CD4-positive, alpha-beta T cell (primary cell): Measurements from ENCODE around the gene CADM1. TPM values are rescaled to one million over a fixed set of nuclear protein-coding genes. Genes with fewer than 3 reads are reported as not detected.

Experiments used
- ATAC-seq: fragments of 200-7000 bp; cut with Tn5 transposase; one replicate; pipeline ENCODE4 v1.10.0; 2022; ENCODE audit warnings: mild to moderate bottlenecking; ENCODE audit not compliant: poor library complexity
- CTCF ChIA-PET: fragments of 350-600 bp; sonication (Branson Sonifier 250); formaldehyde crosslinking; loops from one replicate; lab custom pipeline; 2021; ENCODE audit warnings: antibody characterized with exemption, inconsistent platforms; lab: Charles Lee
- POLR2A ChIA-PET: fragments of 350-600 bp; sonication (Branson Sonifier 250); formaldehyde crosslinking; loops from one replicate; lab custom pipeline; 2021; ENCODE audit warnings: antibody characterized with exemption, inconsistent platforms; lab: Charles Lee
- DNase-seq, 14 experiments: peaks; one replicate each; pipeline ENCODE4 v3.0.0-alpha.2; 2013 to 2020; ENCODE audit warnings: mixed read lengths in 2 of 14
- H3K27ac ChIP-seq, 2 donors: one replicate each; pipeline versions ENCODE4 v1.5.1 to v1.7.0; 2013; ENCODE audit warnings: low read length in 2 of 2, low read depth in 1 of 2, mild to moderate bottlenecking in 1 of 2
- H3K27me3 ChIP-seq, 2 experiments: 1 replicate in 1 of 2; 2 replicates in 1 of 2; pipeline versions ENCODE4 v1.6.1 to v1.7.0; 2013; ENCODE audit warnings: low read length in 2 of 2, control low read depth in 1 of 2, mild to moderate bottlenecking in 1 of 2, moderate library complexity in 1 of 2; ENCODE audit not compliant: insufficient read depth in 2 of 2, control insufficient read depth in 1 of 2
- H3K36me3 ChIP-seq: one replicate; pipeline ENCODE4 v1.6.1; 2013; ENCODE audit warnings: low read length, control low read depth; ENCODE audit not compliant: insufficient read depth
- H3K4me1 ChIP-seq: one replicate; pipeline ENCODE4 v1.6.1; 2013; ENCODE audit warnings: low read length, control low read depth; ENCODE audit not compliant: insufficient read depth
- H3K4me3 ChIP-seq: one replicate; pipeline ENCODE4 v1.5.1; 2013; ENCODE audit warnings: mild to moderate bottlenecking, low read length, moderate library complexity
- H3K9me3 ChIP-seq, 2 experiments: 1 replicate in 1 of 2; 2 replicates in 1 of 2; pipeline versions ENCODE4 v1.6.1 to v1.7.0; 2013; ENCODE audit warnings: low read length in 2 of 2, mild to moderate bottlenecking in 2 of 2, control low read depth in 1 of 2, moderate library complexity in 1 of 2; ENCODE audit not compliant: control insufficient read depth in 1 of 2, insufficient read depth in 1 of 2
- H3K27ac Mint-ChIP-seq: one replicate; pipeline ENCODE4 v1.8.0; 2020; ENCODE audit warnings: mixed read lengths
- H3K27me3 Mint-ChIP-seq: one replicate; pipeline ENCODE4 v1.8.0; 2021; ENCODE audit warnings: mixed read lengths
- H3K36me3 Mint-ChIP-seq: one replicate; pipeline ENCODE4 v1.8.0; 2021; ENCODE audit warnings: low read depth, mixed read lengths
- H3K4me1 Mint-ChIP-seq: one replicate; pipeline ENCODE4 v1.8.0; 2021; ENCODE audit warnings: low read depth, mixed read lengths
- H3K4me3 Mint-ChIP-seq: one replicate; pipeline ENCODE4 v1.8.0; 2020; ENCODE audit warnings: mild to moderate bottlenecking, mixed read lengths
- H3K9me3 Mint-ChIP-seq: one replicate; pipeline ENCODE4 v1.8.0; 2020; ENCODE audit warnings: mixed read lengths
- CTCF ChIP-seq: fragments of 200-600 bp; IDR thresholded peaks from one replicate; pipeline ENCODE4 v1.8.0; 2022; ENCODE audit warnings: antibody characterized with exemption, mild to moderate bottlenecking
- intact Hi-C, 2 experiments: fragments of 100-400 bp; cut with DNase I in 1 of 2; cut with micrococcal nuclease in 1 of 2; formaldehyde crosslinking; loops; one replicate each; pipeline versions ENCODE4 v1.15.1 to v1.9.0; 2023 to 2025; cut with DNase I, micrococcal nuclease
- total RNA-seq, 174 experiments: library from RNA in 2 of 174; stranded (reverse) in 2 of 174; gene quantifications; one replicate each; pipeline ENCODE4 v1.2.3 and lab custom pipeline; 2021 to 2026

The CADM1 gene
- total RNA-seq, 2 experiments from 2014 or later: 1.1 to 1.4 TPM

GRCh38 chr11:115362997-115363396 is 141.2 kb downstream of the CADM1 start:
- intact Hi-C loops: no loop called here
- no peak overlapping the region for H3K27ac Mint-ChIP-seq
- POLR2A ChIA-PET: no interaction called here
- CTCF ChIA-PET: no interaction called here
- H3K27me3 Mint-ChIP-seq: no peaks in the 10 kb centered on the region
- Histone ChIP-seq H3K27me3 (no peaks in the 10 kb centered on the region), H3K4me1 (no peaks in the 10 kb centered on the region), H3K27ac (no peak overlapping the region), H3K36me3 (no peaks in the 10 kb centered on the region), H3K9me3 (no peaks in the 10 kb centered on the region), H3K4me3 (no peak overlapping the region)
- peaks cover 2% of the 10 kb centered on the region for H3K9me3 Mint-ChIP-seq
- no peak for DNase-seq
- ATAC-seq: no peak
- no peaks in the 10 kb centered on the region for H3K36me3 Mint-ChIP-seq
- H3K4me1 Mint-ChIP-seq: no peaks in the 10 kb centered on the region
- H3K4me3 Mint-ChIP-seq: no peak overlapping the region
- TF ChIP-seq CTCF: no peak

- no peak for ATAC-seq
- Histone ChIP-seq H3K4me1 (no peaks in the 10 kb centered on the region), H3K9me3 (no peaks in the 10 kb centered on the region), H3K4me3 (no peak overlapping the region), H3K27me3 (no peaks in the 10 kb centered on the region), H3K36me3 (no peaks in the 10 kb centered on the region), H3K27ac (no peak overlapping the region)
- Mint-ChIP-seq H3K27me3 (no peaks in the 10 kb centered on the region), H3K27ac (no peak overlapping the region), H3K4me1 (no peaks in the 10 kb centered on the region), H3K36me3 (no peaks in the 10 kb centered on the region), H3K4me3 (no peak overlapping the region), H3K9me3 (peaks cover 2% of the 10 kb centered on the region)
- TF ChIP-seq CTCF: no peak
- DNase-seq: no peak
- POLR2A ChIA-PET: interaction anchor here (0.6 kb wide), 1 partner anchor 15 kb away, joined by 3 read pairs; no protein-coding TSS in a partner anchor
- CTCF ChIA-PET: no interaction called here
- intact Hi-C loops: no loop called here
These were observed 143.2 kb downstream of the CADM1 start for GRCh38 chr11:115361025-115361424.

GRCh38 chr11:115360186-115360824 is 143.9 kb downstream of the CADM1 start:
- intact Hi-C loops: no loop called here
- Mint-ChIP-seq H3K27ac (no peak overlapping the region), H3K4me1 (no peaks in the 10 kb centered on the region)

More at GRCh38 chr11:115360186-115360824, 143.9 kb downstream of the CADM1 start:
- H3K36me3 ChIP-seq: no peaks in the 10 kb centered on the region
- Mint-ChIP-seq H3K36me3 (no peaks in the 10 kb centered on the region), H3K9me3 (peaks cover 2% of the 10 kb centered on the region), H3K27me3 (peaks cover 1% of the 10 kb centered on the region), H3K4me3 (no peak overlapping the region)
- no peak for TF ChIP-seq CTCF
- H3K4me3 ChIP-seq: no peak overlapping the region
- no peaks in the 10 kb centered on the region for H3K4me1 ChIP-seq
- H3K9me3 ChIP-seq: no peaks in the 10 kb centered on the region
- ChIA-PET POLR2A (interaction anchor here (0.6 kb wide), 1 partner anchor 15 kb away, joined by 3 read pairs; no protein-coding TSS in a partner anchor), CTCF (no interaction called here)
- H3K27ac ChIP-seq: no peak overlapping the region
- ATAC-seq (no peak), DNase-seq (no peak)
- H3K27me3 ChIP-seq: no peaks in the 10 kb centered on the region
